ENCODE results near the gene IFITM10.

IFITM10 gene

DNA sequence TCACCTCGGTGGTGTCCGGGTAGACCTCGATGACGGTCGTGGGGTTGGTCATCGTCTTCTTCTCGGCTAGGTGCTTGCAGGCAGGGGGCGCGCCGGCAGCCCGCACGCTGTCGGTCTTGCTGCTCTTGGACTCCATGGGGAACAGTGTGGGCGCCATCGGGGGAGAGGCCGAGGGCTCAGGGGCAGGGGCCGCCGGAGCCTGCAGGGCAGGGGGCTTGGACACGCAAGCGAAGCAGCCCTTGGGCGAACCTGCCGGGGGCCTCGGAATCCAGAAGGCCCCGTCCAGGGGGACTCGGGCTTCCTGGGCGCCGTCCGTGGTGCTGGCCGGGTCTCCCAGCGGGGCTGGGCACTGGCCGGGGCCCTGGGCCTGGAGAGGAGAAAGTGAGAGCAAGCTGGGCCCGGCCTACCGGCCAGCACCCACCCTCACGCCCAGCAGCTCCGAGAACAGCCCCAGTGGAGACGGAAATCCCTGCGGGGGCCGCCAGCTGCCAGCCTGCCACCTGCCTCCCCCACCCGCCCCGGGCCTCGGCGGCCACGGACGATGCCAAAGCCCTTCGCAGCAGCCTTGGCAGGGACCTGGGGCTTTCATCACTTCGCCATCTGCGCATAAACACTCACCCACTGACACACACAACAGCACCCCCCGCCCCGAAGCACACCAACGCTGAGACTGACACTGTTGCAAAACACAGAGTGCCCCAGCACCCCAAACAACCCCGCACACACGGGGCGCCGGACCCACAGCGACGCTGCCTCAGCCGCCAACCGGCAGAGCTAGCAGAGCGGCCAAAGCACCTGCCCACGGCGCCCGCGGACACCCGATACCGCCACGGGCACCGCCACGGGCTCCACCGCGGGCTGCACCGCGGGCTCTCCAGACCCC is 2.4 kb downstream of the IFITM10 start:
- DNase-seq (ENCODE audit: insufficient read length, low spot score): no peak
- no peak for TF ChIP-seq PAX5 (IDR thresholded peaks at IDR 0.05; ENCODE audit: insufficient read depth, low read length, severe bottlenecking)
- no peak for TF ChIP-seq SPI1 (IDR thresholded peaks at IDR 0.05; ENCODE audit: low read depth, low read length)
- no peak for TF ChIP-seq POU2F2 (IDR thresholded peaks at IDR 0.05; ENCODE audit: low read depth, low read length)
- no peak for TF ChIP-seq TAF1 (IDR thresholded peaks at IDR 0.05; ENCODE audit: low read depth, low read length)
- TF ChIP-seq POLR2AphosphoS5 (IDR thresholded peaks at IDR 0.05; ENCODE audit: low read depth, low read length): no peak
- no peak for TF ChIP-seq POLR2A (IDR thresholded peaks at IDR 0.05; ENCODE audit: low read depth, low read length)
- FAIRE-seq: no peak

DNA sequence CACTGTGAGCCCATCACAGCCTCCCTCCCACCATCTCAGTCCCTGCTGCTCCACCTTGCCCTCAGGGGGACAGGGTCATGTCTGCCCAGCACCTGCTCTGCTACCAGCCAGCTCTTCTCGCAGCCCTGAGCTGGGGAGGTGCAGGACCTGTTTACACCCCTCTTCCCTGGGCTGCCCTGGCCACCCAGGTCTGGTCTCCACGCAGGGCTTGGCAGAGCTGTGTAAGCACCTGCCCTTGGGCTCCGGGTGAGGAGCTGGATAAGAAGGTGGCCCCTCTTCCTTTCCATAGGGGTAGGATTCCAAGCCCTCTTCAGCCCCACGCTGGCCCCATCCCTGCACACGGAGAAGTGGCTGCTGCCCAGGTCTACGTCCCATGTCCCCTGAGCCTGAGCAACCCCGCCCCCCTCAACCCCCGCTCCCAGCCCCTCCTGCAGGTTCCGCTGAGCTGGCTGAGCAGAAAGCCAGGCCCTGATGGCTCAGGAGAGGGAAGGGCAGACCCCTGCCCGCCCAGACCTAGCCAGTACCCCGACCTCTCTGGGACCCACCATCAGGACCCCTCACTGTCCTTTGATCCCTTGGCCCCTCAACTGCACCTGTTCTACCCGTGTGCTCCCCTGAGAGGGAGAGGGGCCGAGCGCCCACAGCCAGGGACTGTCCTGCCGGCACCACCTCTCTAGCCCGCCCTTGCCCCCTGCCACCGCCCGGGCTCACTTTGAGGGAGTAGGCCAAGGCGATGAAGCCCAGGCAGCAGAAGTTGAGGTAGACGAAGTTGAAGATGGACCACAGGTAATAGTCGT is 3.2 kb downstream of the IFITM10 start:
- DNase-seq (ENCODE audit: insufficient read length, low spot score): no peak
- TF ChIP-seq TAF1 (IDR thresholded peaks at IDR 0.05; ENCODE audit: low read depth, low read length) (no peak), POU2F2 (IDR thresholded peaks at IDR 0.05; ENCODE audit: low read depth, low read length) (no peak)
- no peak for FAIRE-seq

DNA sequence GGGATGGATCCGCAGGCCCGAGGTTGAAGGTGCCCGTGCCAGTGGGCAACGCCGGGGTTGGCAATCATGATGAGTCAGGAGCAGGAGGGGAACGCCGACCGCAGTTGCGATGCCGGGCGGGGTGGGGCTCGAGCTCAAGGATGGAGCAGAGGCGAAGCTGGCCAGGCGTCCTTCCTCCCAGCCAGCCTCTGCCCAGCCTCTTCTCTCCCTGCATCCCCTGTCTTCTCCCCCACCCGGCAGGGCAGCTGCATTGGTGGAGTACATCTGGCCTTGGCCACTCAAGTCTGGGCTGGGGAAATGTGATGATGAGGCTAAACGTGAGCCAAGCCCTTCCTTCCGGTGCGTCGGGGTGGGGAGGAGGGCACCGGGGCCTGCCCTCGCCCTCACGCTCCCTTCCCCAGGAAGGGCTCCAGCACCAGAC is 3.9 kb downstream of the IFITM10 start:
- TF ChIP-seq POU2F2 (IDR thresholded peaks at IDR 0.05; ENCODE audit: low read depth, low read length): no peak
- TF ChIP-seq POLR2A (IDR thresholded peaks at IDR 0.05; ENCODE audit: low read depth, low read length): no peak
- no peak for TF ChIP-seq POLR2AphosphoS5 (IDR thresholded peaks at IDR 0.05; ENCODE audit: low read depth, low read length)
- no peak for TF ChIP-seq TAF1 (IDR thresholded peaks at IDR 0.05; ENCODE audit: low read depth, low read length)
- no peak for TF ChIP-seq SPI1 (IDR thresholded peaks at IDR 0.05; ENCODE audit: low read depth, low read length)
- no peak for TF ChIP-seq PAX5 (IDR thresholded peaks at IDR 0.05; ENCODE audit: insufficient read depth, low read length, severe bottlenecking)
- FAIRE-seq (no peak), DNase-seq (ENCODE audit: insufficient read length, low spot score) (no peak)

DNA sequence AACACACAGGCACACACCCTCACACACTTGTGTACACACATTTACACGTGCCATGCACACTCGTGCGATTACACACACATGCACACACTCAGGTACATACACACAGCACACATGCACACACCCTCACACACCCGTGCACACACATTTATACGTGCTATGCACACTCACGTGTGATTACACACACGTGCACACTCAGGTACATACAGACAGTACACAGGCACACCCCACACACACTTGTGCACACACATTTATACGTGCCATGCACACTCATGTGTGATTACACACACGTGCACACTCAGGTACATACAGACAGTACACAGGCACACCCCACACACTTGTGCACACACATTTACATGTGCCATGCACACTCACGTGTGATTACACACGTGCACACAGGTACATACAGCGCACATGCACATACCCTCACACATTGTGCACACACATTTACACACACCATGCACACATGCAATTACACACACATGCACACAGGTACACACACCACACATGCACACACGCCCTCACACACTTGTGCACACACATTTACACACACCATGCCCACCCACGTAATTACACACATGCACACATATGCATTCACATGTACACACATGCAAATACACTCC is 4.6 kb downstream of the IFITM10 start:
- no peak for TF ChIP-seq POLR2AphosphoS5 (IDR thresholded peaks at IDR 0.05; ENCODE audit: low read depth, low read length)
- no peak for TF ChIP-seq SPI1 (IDR thresholded peaks at IDR 0.05; ENCODE audit: low read depth, low read length)
- TF ChIP-seq PAX5 (IDR thresholded peaks at IDR 0.05; ENCODE audit: insufficient read depth, low read length, severe bottlenecking): no peak
- no peak for TF ChIP-seq TAF1 (IDR thresholded peaks at IDR 0.05; ENCODE audit: low read depth, low read length)
- no peak for TF ChIP-seq POU2F2 (IDR thresholded peaks at IDR 0.05; ENCODE audit: low read depth, low read length)
- TF ChIP-seq POLR2A (IDR thresholded peaks at IDR 0.05; ENCODE audit: low read depth, low read length): no peak
- FAIRE-seq (peak; percentile 94), DNase-seq (ENCODE audit: insufficient read length, low spot score) (no peak)

DNA sequence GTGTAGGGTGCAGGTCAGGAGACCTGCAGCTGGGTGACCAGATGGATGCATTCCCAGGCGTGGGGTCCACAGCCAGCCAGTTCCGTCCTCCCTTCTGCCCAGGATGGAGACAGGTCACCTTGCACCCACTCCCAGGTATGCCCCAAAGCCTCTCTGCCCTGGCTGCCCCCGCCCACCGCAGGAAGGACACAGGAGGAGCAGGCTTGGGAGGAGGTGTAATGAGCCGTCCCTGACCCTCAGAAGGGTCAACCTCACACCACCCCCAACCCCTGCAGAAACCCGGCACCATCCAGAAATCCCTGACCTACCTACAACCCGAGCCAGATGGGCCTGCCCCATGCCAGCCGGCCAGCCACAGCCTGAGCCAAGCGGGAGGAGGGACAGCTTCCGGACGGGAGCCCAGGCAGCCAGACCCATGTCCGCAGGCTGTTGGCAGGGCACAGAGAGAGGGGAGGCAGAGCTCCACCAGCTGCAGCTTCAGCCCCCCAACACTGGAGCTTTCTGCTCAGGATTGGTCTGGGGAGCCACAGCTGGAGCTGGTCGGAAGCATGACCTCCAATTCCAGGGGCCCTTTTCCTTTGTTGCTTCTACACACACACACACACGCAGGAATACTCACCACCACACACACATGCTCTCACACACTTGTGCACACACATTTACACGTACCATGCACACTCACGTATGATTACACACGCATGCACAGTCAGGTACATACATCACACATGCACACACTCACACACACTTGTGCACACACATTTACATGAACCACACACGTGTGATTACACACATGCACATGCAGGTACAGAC is 5.3 kb downstream of the IFITM10 start:
- DNase-seq (ENCODE audit: insufficient read length, low spot score) (no peak), FAIRE-seq (no peak)
- no peak for TF ChIP-seq SPI1 (IDR thresholded peaks at IDR 0.05; ENCODE audit: low read depth, low read length)
- TF ChIP-seq POU2F2 (IDR thresholded peaks at IDR 0.05; ENCODE audit: low read depth, low read length): no peak
- TF ChIP-seq POLR2A (IDR thresholded peaks at IDR 0.05; ENCODE audit: low read depth, low read length): no peak
- no peak for TF ChIP-seq POLR2AphosphoS5 (IDR thresholded peaks at IDR 0.05; ENCODE audit: low read depth, low read length)
- no peak for TF ChIP-seq TAF1 (IDR thresholded peaks at IDR 0.05; ENCODE audit: low read depth, low read length)
- TF ChIP-seq PAX5 (IDR thresholded peaks at IDR 0.05; ENCODE audit: insufficient read depth, low read length, severe bottlenecking): no peak

DNA sequence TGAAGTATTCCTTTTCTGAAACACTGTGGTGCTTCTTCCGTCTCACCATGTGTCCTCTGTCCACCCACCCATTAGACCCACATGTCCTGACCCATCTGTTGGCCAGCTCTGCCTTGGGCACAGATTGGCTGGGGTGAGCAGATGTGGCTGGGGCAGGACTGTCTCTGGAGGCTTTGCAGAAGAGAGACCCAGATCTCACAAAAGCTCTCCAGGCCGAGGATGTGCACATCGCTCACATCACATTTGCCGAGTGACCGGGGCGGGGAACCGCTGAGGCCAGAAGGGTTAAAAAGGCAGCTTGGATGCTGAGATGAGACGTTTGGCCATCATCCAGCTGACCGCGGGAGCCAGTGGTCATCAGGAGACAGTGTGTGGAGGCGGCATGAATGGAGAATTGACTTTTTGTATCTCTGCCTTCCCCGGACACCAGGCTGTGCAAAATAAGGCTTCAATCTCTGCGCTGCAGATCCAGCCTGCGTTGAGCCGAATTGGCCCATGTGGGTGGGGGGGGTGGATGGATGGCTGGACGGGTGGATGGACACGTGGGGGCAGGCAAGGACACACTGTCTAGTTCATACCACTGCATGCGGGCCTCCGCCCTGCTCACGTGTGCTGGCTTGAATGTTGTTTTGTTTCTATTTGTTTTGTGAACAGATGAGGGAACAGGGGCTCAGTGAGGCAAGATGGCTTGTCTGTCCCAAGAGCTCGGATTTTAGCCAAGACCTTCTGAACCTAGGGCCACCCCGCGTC is 6.1 kb downstream of the IFITM10 start:
- FAIRE-seq: no peak
- no peak for TF ChIP-seq TAF1 (IDR thresholded peaks at IDR 0.05; ENCODE audit: low read depth, low read length)
- no peak for TF ChIP-seq POLR2AphosphoS5 (IDR thresholded peaks at IDR 0.05; ENCODE audit: low read depth, low read length)
- TF ChIP-seq POLR2A (IDR thresholded peaks at IDR 0.05; ENCODE audit: low read depth, low read length): no peak
- no peak for TF ChIP-seq SPI1 (IDR thresholded peaks at IDR 0.05; ENCODE audit: low read depth, low read length)
- TF ChIP-seq PAX5 (IDR thresholded peaks at IDR 0.05; ENCODE audit: insufficient read depth, low read length, severe bottlenecking): no peak
- no peak for TF ChIP-seq POU2F2 (IDR thresholded peaks at IDR 0.05; ENCODE audit: low read depth, low read length)
- DNase-seq (ENCODE audit: insufficient read length, low spot score): no peak

DNA sequence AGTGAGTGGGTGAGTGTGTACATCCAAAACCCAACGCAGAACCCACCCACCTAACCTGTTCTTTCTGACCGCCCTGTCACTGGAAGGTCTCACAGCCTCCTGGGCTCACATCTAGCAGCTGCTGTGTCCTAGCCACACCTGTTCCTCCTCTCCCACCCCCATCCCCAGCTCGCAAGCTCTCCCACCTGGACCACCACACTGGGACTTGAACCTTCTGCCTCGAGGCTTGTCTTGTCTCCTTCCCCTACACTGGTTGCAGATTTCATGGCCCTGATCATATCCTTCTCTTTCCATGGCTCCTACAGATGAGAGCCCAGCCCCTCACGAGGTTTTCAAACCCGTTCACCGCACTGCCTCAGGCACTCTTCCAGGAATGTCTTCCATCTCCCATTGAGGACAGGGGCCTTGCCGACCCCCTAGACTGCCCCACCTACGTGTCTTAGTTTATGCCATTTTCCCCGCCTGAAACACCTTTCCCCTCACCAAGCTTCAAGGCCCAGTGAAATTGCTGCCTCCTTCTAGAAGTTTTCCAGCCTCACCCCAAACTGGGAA is 6.7 kb downstream of the IFITM10 start:
- no peak for DNase-seq (ENCODE audit: insufficient read length, low spot score)
- no peak for FAIRE-seq
- TF ChIP-seq TAF1 (IDR thresholded peaks at IDR 0.05; ENCODE audit: low read depth, low read length) (no peak), SPI1 (IDR thresholded peaks at IDR 0.05; ENCODE audit: low read depth, low read length) (no peak), PAX5 (IDR thresholded peaks at IDR 0.05; ENCODE audit: insufficient read depth, low read length, severe bottlenecking) (no peak), POLR2A (IDR thresholded peaks at IDR 0.05; ENCODE audit: low read depth, low read length) (no peak), POU2F2 (IDR thresholded peaks at IDR 0.05; ENCODE audit: low read depth, low read length) (no peak), POLR2AphosphoS5 (IDR thresholded peaks at IDR 0.05; ENCODE audit: low read depth, low read length) (no peak)

Measured in GM12891 (cell line).